Pons (tissue), 1 donor: ENCODE results near the gene PCNX1.

Experiments used
- DNase-seq: peaks from one replicate; pipeline ENCODE4 v3.0.0-alpha.2; 2016; ENCODE audit warnings: low spot score

Gene PCNX1

DNA sequence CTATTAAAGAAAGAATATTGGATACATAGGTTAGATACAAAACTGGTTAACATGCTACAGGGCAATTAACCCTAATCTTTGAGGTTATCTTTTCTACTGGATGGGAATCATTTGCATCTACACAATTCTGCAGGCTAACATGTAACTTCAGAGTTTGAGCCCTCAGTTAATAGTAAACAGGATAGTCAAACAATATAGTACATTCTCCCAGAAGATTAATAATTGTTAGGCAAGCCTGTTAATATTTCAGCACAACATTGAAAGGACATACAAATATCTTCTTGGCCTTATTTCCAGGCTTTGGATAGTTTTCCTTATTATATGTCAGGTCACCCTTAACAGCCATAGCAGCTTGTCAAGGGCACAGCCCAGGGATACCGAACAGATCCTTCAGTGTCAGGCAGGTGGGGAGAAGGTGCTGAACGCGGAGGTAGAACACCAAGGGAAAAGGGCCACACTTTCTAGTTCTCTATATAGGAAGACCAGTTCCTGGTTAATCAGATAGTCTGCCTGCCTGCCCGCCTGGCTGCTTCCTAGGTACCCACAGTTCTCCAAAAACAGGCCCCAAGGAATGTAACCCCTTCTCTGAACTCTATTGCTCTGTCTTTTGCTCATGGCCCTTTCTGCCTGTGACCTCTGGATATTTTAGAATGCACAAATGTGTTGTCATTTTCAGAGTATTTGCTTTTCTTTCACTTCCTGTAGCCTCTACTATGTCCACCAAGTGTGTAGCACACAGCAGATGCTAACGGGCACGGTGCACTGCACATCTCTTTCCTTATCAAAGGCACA is 256.0 kb downstream of the PCNX1 start:
- DNase-seq, result no peak

DNA sequence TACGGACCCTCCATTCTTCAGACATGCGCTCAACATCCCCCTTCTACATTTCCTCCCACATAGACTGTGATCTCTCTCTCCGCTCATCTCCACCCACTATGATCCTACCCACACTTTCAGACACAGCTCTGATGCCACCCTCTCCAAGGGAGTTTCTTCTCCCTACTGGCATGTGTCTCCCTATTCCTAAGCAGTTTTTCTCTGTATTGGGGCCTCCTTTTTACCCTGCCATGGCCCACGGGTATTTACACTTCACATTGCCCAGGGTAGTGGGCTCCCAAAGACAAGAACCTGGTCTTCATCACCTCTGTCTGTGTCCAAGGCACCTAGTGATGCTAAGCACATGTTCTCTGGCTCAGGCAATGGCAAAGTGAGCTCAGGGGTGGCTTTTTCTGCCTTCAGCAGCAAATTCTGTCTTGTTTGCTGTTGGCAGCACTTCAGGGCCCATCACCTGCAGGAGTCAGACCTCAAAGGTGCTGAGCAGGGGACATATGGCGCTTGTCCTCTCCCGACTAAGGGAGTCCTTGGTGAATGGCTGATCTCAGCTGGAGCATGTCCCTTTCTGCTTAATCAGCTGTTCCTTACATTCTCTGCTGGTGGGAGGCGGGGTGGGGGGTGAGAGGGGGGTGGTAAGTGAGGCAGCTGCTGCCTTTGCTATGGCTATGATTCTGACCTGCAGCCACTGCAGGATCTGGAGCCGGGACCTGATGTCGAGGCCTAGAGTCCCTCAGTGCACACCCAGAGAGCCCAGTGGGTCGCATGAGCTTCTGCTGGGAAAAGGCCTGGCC is 256.8 kb downstream of the PCNX1 start:
- DNase-seq, result no peak
